Measurements from ENCODE around the gene HSPB3. TPM values are rescaled to one million over a fixed set of nuclear protein-coding genes. Genes with fewer than 3 reads are reported as not detected.
"Not testable (repeated sequence)": the region's sequence is repeated elsewhere in the genome, so short reads cannot be mapped to it uniquely, and the experiment has no call there.

Gene HSPB3
- total RNA-seq, 2 experiments from 2014 or later: not detected

DNA sequence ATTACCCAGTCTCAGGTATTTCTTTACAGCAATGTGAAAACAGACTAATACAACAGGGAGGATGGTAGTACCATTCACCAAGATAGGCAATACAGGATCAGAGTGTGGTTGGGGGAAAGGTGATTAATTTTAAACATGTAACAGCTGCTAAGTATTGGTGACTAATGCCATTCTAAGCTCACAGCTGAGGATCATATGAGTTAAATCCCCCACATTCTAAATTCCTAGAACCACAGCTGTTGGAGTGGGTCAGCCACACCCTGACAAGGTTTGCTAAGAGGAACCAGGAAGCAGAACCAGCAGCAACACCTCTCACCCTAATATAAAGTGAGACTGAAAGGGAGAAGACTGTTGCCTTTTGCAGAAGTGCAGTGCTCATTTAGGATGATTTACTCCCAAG is 24.8 kb downstream of the HSPB3 start:
- no peaks in the 10 kb centered on the region for H3K9me3 ChIP-seq (ENCODE audit: control insufficient read depth in 1 of 2, insufficient read depth in 1 of 2, low read length in 2 of 2)
- H3K4me1 Mint-ChIP-seq (ENCODE audit: low read depth): no peaks in the 10 kb centered on the region
- H3K9me3 Mint-ChIP-seq: no peaks in the 10 kb centered on the region
- intact Hi-C loops (cut with DNase I, micrococcal nuclease): loop anchor here in 1 of 2 experiments (1.0 kb wide), 1 partner anchor 19 kb away; no protein-coding TSS in a partner anchor
- H3K27ac Mint-ChIP-seq: no peak overlapping the region
- no peak overlapping the region for H3K4me3 Mint-ChIP-seq
- no peaks in the 10 kb centered on the region for H3K36me3 Mint-ChIP-seq (ENCODE audit: low read depth)
- H3K4me3 ChIP-seq (ENCODE audit: low read length): no peak overlapping the region
- ChIA-PET POLR2A (no interaction called here), CTCF (no interaction called here)
- peaks cover 21% of the 10 kb centered on the region for H3K27me3 Mint-ChIP-seq
- no peaks in the 10 kb centered on the region for H3K36me3 ChIP-seq (ENCODE audit: insufficient read depth, low read length)
- H3K4me1 ChIP-seq (ENCODE audit: insufficient read depth, low read length): no peaks in the 10 kb centered on the region
- DNase-seq (peak in 1 of 14 experiments; percentile 2), ATAC-seq (ENCODE audit: poor library complexity) (no peak)
- no peak overlapping the region for H3K27ac ChIP-seq (ENCODE audit: low read depth in 1 of 2, low read length in 2 of 2)
- no peaks in the 10 kb centered on the region for H3K27me3 ChIP-seq (ENCODE audit: control insufficient read depth in 1 of 2, insufficient read depth in 2 of 2, low read length in 2 of 2)
- TF ChIP-seq CTCF (IDR thresholded peaks at IDR 0.05): no peak

DNA sequence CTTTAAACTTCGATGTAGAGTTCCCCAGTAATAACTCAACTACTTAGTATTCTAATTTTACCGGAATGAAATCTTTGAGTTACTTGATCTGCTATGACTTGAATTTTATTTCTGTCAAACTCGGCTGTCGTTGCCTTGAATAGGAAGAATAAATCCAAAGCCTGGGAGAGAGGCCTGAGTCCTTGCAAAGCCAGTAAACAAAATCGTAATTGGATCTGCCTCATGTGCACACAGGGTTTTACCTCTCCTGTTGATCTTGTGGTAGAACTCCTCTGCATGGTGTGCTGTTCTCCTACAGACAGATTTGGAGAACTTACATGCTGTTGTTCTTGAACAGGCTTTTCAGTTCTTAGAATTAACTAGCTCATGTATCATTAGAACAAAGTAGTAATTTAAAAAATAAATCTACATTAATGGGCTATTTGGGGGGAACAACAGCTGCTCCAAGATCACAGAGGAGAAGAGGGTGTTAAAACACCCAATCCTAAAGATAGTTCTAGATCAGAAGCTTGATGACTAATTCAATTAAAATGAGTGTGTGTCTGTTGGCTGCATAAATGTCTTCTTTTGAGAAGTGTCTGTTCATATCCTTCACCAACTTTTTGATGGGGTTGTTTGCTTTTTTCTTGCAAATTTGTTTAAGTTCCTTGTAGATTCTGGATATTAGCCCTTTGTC is 28.9 kb downstream of the HSPB3 start:
- CTCF ChIA-PET: no interaction called here
- Histone ChIP-seq H3K4me3 (ENCODE audit: low read length) (no peak overlapping the region), H3K9me3 (ENCODE audit: control insufficient read depth in 1 of 2, insufficient read depth in 1 of 2, low read length in 2 of 2) (no peaks in the 10 kb centered on the region), H3K27me3 (ENCODE audit: control insufficient read depth in 1 of 2, insufficient read depth in 2 of 2, low read length in 2 of 2) (no peaks in the 10 kb centered on the region), H3K27ac (ENCODE audit: low read depth in 1 of 2, low read length in 2 of 2) (no peak overlapping the region), H3K36me3 (ENCODE audit: insufficient read depth, low read length) (no peaks in the 10 kb centered on the region), H3K4me1 (ENCODE audit: insufficient read depth, low read length) (no peaks in the 10 kb centered on the region)
- DNase-seq (no peak), ATAC-seq (ENCODE audit: poor library complexity) (no peak)
- no peaks in the 10 kb centered on the region for H3K4me1 Mint-ChIP-seq (ENCODE audit: low read depth)
- no peak overlapping the region for H3K27ac Mint-ChIP-seq
- H3K27me3 Mint-ChIP-seq: peaks cover 16% of the 10 kb centered on the region
- H3K9me3 Mint-ChIP-seq: no peaks in the 10 kb centered on the region
- POLR2A ChIA-PET: no interaction called here
- intact Hi-C loops (cut with DNase I, micrococcal nuclease): no loop called here
- H3K36me3 Mint-ChIP-seq (ENCODE audit: low read depth): no peaks in the 10 kb centered on the region
- no peak overlapping the region for H3K4me3 Mint-ChIP-seq
- no peak for TF ChIP-seq CTCF (IDR thresholded peaks at IDR 0.05)

DNA sequence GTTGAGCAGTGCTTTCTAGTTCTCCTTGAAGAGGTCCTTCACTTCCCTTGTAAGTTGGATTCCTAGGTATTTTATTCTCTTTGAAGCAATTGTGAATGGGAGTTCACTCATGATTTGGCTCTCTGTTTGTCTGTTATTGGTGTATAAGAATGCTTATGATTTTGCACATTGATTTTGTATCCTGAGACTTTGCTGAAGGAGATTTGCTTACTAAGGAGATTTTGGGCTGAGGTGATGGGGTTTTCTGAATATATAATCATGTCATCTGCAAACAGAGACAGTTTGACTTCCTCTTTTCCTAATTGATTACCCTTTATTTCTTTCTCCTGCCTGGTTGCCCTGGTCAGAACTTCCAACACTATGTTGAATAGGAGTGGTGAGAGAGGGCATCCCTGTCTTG is 30.2 kb downstream of the HSPB3 start:
- CTCF ChIA-PET: not testable (repeated sequence)

GRCh38 chr5:54489648-54489979 is 34.1 kb downstream of the HSPB3 start:
- not testable (repeated sequence) for H3K27ac ChIP-seq (ENCODE audit: low read depth in 1 of 2, low read length in 2 of 2); H3K9me3 ChIP-seq (ENCODE audit: control insufficient read depth in 1 of 2, insufficient read depth in 1 of 2, low read length in 2 of 2); H3K9me3 Mint-ChIP-seq; DNase-seq; H3K4me3 Mint-ChIP-seq; H3K4me1 Mint-ChIP-seq (ENCODE audit: low read depth); ATAC-seq (ENCODE audit: poor library complexity); H3K4me1 ChIP-seq (ENCODE audit: insufficient read depth, low read length); H3K36me3 Mint-ChIP-seq (ENCODE audit: low read depth); H3K27me3 Mint-ChIP-seq; H3K4me3 ChIP-seq (ENCODE audit: low read length); H3K36me3 ChIP-seq (ENCODE audit: insufficient read depth, low read length); H3K27ac Mint-ChIP-seq; H3K27me3 ChIP-seq (ENCODE audit: control insufficient read depth in 1 of 2, insufficient read depth in 2 of 2, low read length in 2 of 2)
- intact Hi-C loops (cut with DNase I, micrococcal nuclease): loop anchor here in 1 of 2 experiments (2.0 kb wide), 1 partner anchor 179 kb away; the partner anchor contains the start of gene ARL15
- POLR2A ChIA-PET: interaction anchor here (1.0 kb wide), 1 partner anchor 236 kb away, joined by 3 read pairs; no protein-coding TSS in a partner anchor
- peak; percentile 55 for TF ChIP-seq CTCF (IDR thresholded peaks at IDR 0.05)
- CTCF ChIA-PET: interaction anchor here (1.2 to 1.9 kb wide), 6 partner anchors 10 to 359 kb away, joined by 3 to 5 read pairs (median 4); partner anchors contain the start of genes HSPB3 and SNX18

More for the DNA sequence above, 30.2 kb downstream of the HSPB3 start:
- ATAC-seq (ENCODE audit: poor library complexity); H3K36me3 ChIP-seq (ENCODE audit: insufficient read depth, low read length); POLR2A ChIA-PET; DNase-seq; intact Hi-C loops (cut with DNase I, micrococcal nuclease); H3K27ac Mint-ChIP-seq; H3K9me3 ChIP-seq (ENCODE audit: control insufficient read depth in 1 of 2, insufficient read depth in 1 of 2, low read length in 2 of 2); H3K27ac ChIP-seq (ENCODE audit: low read depth in 1 of 2, low read length in 2 of 2); H3K36me3 Mint-ChIP-seq (ENCODE audit: low read depth); H3K27me3 ChIP-seq (ENCODE audit: control insufficient read depth in 1 of 2, insufficient read depth in 2 of 2, low read length in 2 of 2); H3K4me1 Mint-ChIP-seq (ENCODE audit: low read depth); H3K4me1 ChIP-seq (ENCODE audit: insufficient read depth, low read length); H3K4me3 ChIP-seq (ENCODE audit: low read length); H3K4me3 Mint-ChIP-seq; H3K27me3 Mint-ChIP-seq; H3K9me3 Mint-ChIP-seq: not testable (repeated sequence)

Data from CD4-positive, alpha-beta T cell (primary cell).